HG02973 (cell line): ENCODE measurements around the gene CCDC50.

Source experiments
- ATAC-seq: cut with Tn5 transposase; IDR thresholded peaks from one replicate; pipeline ENCODE4 v1.9.1; 2021; ENCODE audit warnings: moderate library complexity; ENCODE audit not compliant: unreplicated experiment

CCDC50 gene

GRCh38 chr3:191316876-191317603 is 12.2 kb upstream of the CCDC50 start:
- no peak for ATAC-seq

- no peak for ATAC-seq
Measured at GRCh38 chr3:191320316-191320715, 8.9 kb upstream of the CCDC50 start.

GRCh38 chr3:191321019-191321767 is 8.0 kb upstream of the CCDC50 start:
- no peak for ATAC-seq

GRCh38 chr3:191324936-191325335 is 4.3 kb upstream of the CCDC50 start:
- no peak for ATAC-seq

GRCh38 chr3:191327526-191327925 is 1.7 kb upstream of the CCDC50 start:
- no peak for ATAC-seq

GRCh38 chr3:191328383-191328961 is 722 bp upstream of the CCDC50 start:
- no peak for ATAC-seq

- peak; percentile 32 for ATAC-seq
Measured at GRCh38 chr3:191329654-191330529, 698 bp downstream of the CCDC50 start, which contains the start of gene UTS2B. TSS of gene UTS2B (minus strand) at chr3:191330526. CDS start at chr3:191282189, 48,337 bp downstream.

- no peak for ATAC-seq
Measured at GRCh38 chr3:191330530-191331048, 1.4 kb downstream of the CCDC50 start.

- ATAC-seq, result no peak
Measured at GRCh38 chr3:191331388-191331787, 2.2 kb downstream of the CCDC50 start.

GRCh38 chr3:191333298-191333880 is 4.2 kb downstream of the CCDC50 start:
- ATAC-seq, result no peak

- no peak for ATAC-seq
Measured at GRCh38 chr3:191334346-191334893, 5.2 kb downstream of the CCDC50 start.

GRCh38 chr3:191336833-191337232 is 7.6 kb downstream of the CCDC50 start:
- no peak for ATAC-seq

- no peak for ATAC-seq
Measured at GRCh38 chr3:191338177-191338488, 8.9 kb downstream of the CCDC50 start.

- ATAC-seq, result no peak
Measured at GRCh38 chr3:191339316-191339917, 10.2 kb downstream of the CCDC50 start.

- no peak for ATAC-seq
Measured at GRCh38 chr3:191340351-191340750, 11.2 kb downstream of the CCDC50 start.

GRCh38 chr3:191340966-191341365 is 11.8 kb downstream of the CCDC50 start:
- ATAC-seq, result peak; percentile 42

GRCh38 chr3:191342006-191342405 is 12.8 kb downstream of the CCDC50 start:
- ATAC-seq, result no peak

- no peak for ATAC-seq
Measured at GRCh38 chr3:191342411-191342810, 13.2 kb downstream of the CCDC50 start.

- no peak for ATAC-seq
Measured at GRCh38 chr3:191343115-191343514, 13.9 kb downstream of the CCDC50 start.

GRCh38 chr3:191343913-191344312 is 14.7 kb downstream of the CCDC50 start:
- ATAC-seq, result no peak
